ENCODE data around the gene TRMT10C.

TRMT10C gene

GRCh38 chr3:101588616-101589015 lies 26.9 kb downstream of the TRMT10C start:
- Histone ChIP-seq H3F3A (ENCODE audit: insufficient read depth, low read length) (0 out of 2 replicates have a peak, but pooled peaks cover 3% of the 10 kb centered on the region), H3K9me2 (ENCODE audit: low read depth, low read length) (no peaks in the 10 kb centered on the region), H3K9ac (ENCODE audit: low read length) (no peak overlapping the region), H3K36me3 (ENCODE audit: insufficient read depth, low read length) (peaks cover 77% of the 10 kb centered on the region), H3K4me1 (ENCODE audit: insufficient read depth, low read length, severe bottlenecking) (no peaks in the 10 kb centered on the region), H3K79me2 (ENCODE audit: insufficient read depth, low read length) (0 out of 2 replicates have a peak, but pooled peaks cover 8% of the 10 kb centered on the region), H3K27ac (ENCODE audit: low read depth, low read length, poor library complexity, severe bottlenecking) (no peak overlapping the region), H2AFZ (ENCODE audit: low read length) (no peak overlapping the region), H3K9me3 (ENCODE audit: low read length) (no peaks in the 10 kb centered on the region), H3K4me2 (ENCODE audit: low read length) (no peak overlapping the region), H3K27me3 (ENCODE audit: insufficient read depth, low read length) (no peaks in the 10 kb centered on the region), H4K20me1 (ENCODE audit: insufficient read depth, low read length) (no peaks in the 10 kb centered on the region), H3K4me3 (ENCODE audit: low read depth, low read length, poor library complexity, severe bottlenecking) (no peak overlapping the region)
- TF ChIP-seq EZH2 (IDR thresholded peaks at IDR 0.05; ENCODE audit: borderline replicate concordance, low read length) = no peak
- TF ChIP-seq CTCF (IDR thresholded peaks at IDR 0.05; ENCODE audit: low read length) = no peak

- no peak overlapping the region for H3K4me2 ChIP-seq (ENCODE audit: low read length)
- TF ChIP-seq CTCF (IDR thresholded peaks at IDR 0.05; ENCODE audit: low read length) (no peak), EZH2 (IDR thresholded peaks at IDR 0.05; ENCODE audit: borderline replicate concordance, low read length) (no peak)
- H2AFZ ChIP-seq (ENCODE audit: low read length) = no peak overlapping the region
- H3K27ac ChIP-seq (ENCODE audit: low read depth, low read length, poor library complexity, severe bottlenecking) = no peak overlapping the region
- peaks cover 70% of the 10 kb centered on the region for H3K36me3 ChIP-seq (ENCODE audit: insufficient read depth, low read length)
- no peaks in the 10 kb centered on the region for H3K79me2 ChIP-seq (ENCODE audit: insufficient read depth, low read length)
- no peak overlapping the region for H3K4me3 ChIP-seq (ENCODE audit: low read depth, low read length, poor library complexity, severe bottlenecking)
- H3K9me3 ChIP-seq (ENCODE audit: low read length) = no peaks in the 10 kb centered on the region
- no peaks in the 10 kb centered on the region for H3K9me2 ChIP-seq (ENCODE audit: low read depth, low read length)
- H3F3A ChIP-seq (ENCODE audit: insufficient read depth, low read length) = 0 out of 2 replicates have a peak, but pooled peaks cover 3% of the 10 kb centered on the region
- no peaks in the 10 kb centered on the region for H3K4me1 ChIP-seq (ENCODE audit: insufficient read depth, low read length, severe bottlenecking)
- H3K9ac ChIP-seq (ENCODE audit: low read length) = no peak overlapping the region
- no peaks in the 10 kb centered on the region for H3K27me3 ChIP-seq (ENCODE audit: insufficient read depth, low read length)
- no peaks in the 10 kb centered on the region for H4K20me1 ChIP-seq (ENCODE audit: insufficient read depth, low read length)
Measured at GRCh38 chr3:101591071-101591470, 29.4 kb downstream of the TRMT10C start.

DNA sequence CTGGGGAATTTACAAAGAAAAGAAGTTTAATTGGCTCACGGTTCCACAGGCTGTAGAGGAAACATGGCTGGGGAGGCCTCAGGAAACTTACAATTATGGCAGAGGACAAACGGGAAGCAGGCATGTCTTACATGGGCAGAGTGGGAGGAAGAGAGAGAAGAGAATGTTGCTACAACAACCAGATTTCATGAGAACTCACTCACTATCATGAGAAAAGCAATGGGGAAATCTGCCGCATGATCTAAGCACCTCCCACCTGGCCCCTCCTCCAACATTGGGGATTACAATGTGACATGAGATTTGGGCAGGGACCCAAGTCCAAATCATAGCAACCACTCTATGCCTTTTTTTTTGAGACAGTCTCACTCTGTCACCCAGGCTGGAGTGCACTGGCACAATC lies 41.1 kb downstream of the TRMT10C start:
- Histone ChIP-seq H3K79me2 (ENCODE audit: insufficient read depth, low read length) (no peaks in the 10 kb centered on the region), H3K4me1 (ENCODE audit: insufficient read depth, low read length, severe bottlenecking) (no peaks in the 10 kb centered on the region), H3K27ac (ENCODE audit: low read depth, low read length, poor library complexity, severe bottlenecking) (no peak overlapping the region), H3K9me3 (ENCODE audit: low read length) (no peaks in the 10 kb centered on the region), H3K36me3 (ENCODE audit: insufficient read depth, low read length) (no peaks in the 10 kb centered on the region), H3K4me2 (ENCODE audit: low read length) (no peak overlapping the region), H4K20me1 (ENCODE audit: insufficient read depth, low read length) (no peaks in the 10 kb centered on the region), H3F3A (ENCODE audit: insufficient read depth, low read length) (no peaks in the 10 kb centered on the region), H3K4me3 (ENCODE audit: low read depth, low read length, poor library complexity, severe bottlenecking) (no peak overlapping the region), H3K27me3 (ENCODE audit: insufficient read depth, low read length) (no peaks in the 10 kb centered on the region), H3K9ac (ENCODE audit: low read length) (no peak overlapping the region), H3K9me2 (ENCODE audit: low read depth, low read length) (no peaks in the 10 kb centered on the region), H2AFZ (ENCODE audit: low read length) (no peak overlapping the region)
- no peak for TF ChIP-seq EZH2 (IDR thresholded peaks at IDR 0.05; ENCODE audit: borderline replicate concordance, low read length)
- TF ChIP-seq CTCF (IDR thresholded peaks at IDR 0.05; ENCODE audit: low read length) = no peak
